ENCODE data around the gene RASD2. TPM values are rescaled to one million over a fixed set of nuclear protein-coding genes. Genes with fewer than 3 reads are reported as not detected.
"Not testable (repeated sequence)": the region's sequence is repeated elsewhere in the genome, so short reads cannot be mapped to it uniquely, and the experiment has no call there.

Gene RASD2
- total RNA-seq, 3 donors from 2014 or later = 0.08 to 0.14 (median 0.13) TPM

- H3K4me3 Mint-ChIP-seq = no peak overlapping the region
- DNase-seq (no peak), ATAC-seq (no peak)
- no peaks in the 10 kb centered on the region for H3K36me3 Mint-ChIP-seq (ENCODE audit: insufficient read depth)
- H3K27me3 Mint-ChIP-seq (ENCODE audit: low read depth) = peaks cover 16% of the 10 kb centered on the region
- H3K4me1 Mint-ChIP-seq (ENCODE audit: low read depth) = no peaks in the 10 kb centered on the region
- H3K9me3 Mint-ChIP-seq = no peaks in the 10 kb centered on the region
These were observed 30.1 kb upstream of the RASD2 start for GRCh38 chr22:35510481-35510934.

GRCh38 chr22:35510951-35511350 is 29.7 kb upstream of the RASD2 start:
- no peaks in the 10 kb centered on the region for H3K4me1 Mint-ChIP-seq (ENCODE audit: low read depth)
- H3K9me3 Mint-ChIP-seq = no peaks in the 10 kb centered on the region
- H3K36me3 Mint-ChIP-seq (ENCODE audit: insufficient read depth) = no peaks in the 10 kb centered on the region
- peaks cover 16% of the 10 kb centered on the region for H3K27me3 Mint-ChIP-seq (ENCODE audit: low read depth)
- ATAC-seq (no peak), DNase-seq (no peak)
- no peak overlapping the region for H3K4me3 Mint-ChIP-seq

- H3K4me3 Mint-ChIP-seq = no peak overlapping the region
- DNase-seq (no peak), ATAC-seq (no peak)
- H3K9me3 Mint-ChIP-seq = no peaks in the 10 kb centered on the region
- peaks cover 27% of the 10 kb centered on the region for H3K27me3 Mint-ChIP-seq (ENCODE audit: low read depth)
- H3K4me1 Mint-ChIP-seq (ENCODE audit: low read depth) = no peaks in the 10 kb centered on the region
- H3K36me3 Mint-ChIP-seq (ENCODE audit: insufficient read depth) = no peaks in the 10 kb centered on the region
These were observed 26.3 kb upstream of the RASD2 start for GRCh38 chr22:35514366-35514765.

- H3K9me3 Mint-ChIP-seq; DNase-seq; ATAC-seq; H3K4me1 Mint-ChIP-seq (ENCODE audit: low read depth); H3K36me3 Mint-ChIP-seq (ENCODE audit: insufficient read depth); H3K4me3 Mint-ChIP-seq: not testable (repeated sequence)
- H3K27me3 Mint-ChIP-seq (ENCODE audit: low read depth) = peaks cover 27% of the 10 kb centered on the region
These were observed 24.7 kb upstream of the RASD2 start for GRCh38 chr22:35515952-35516351.

- DNase-seq (no peak), ATAC-seq (no peak)
- Mint-ChIP-seq H3K4me3 (no peak overlapping the region), H3K4me1 (ENCODE audit: low read depth) (no peaks in the 10 kb centered on the region), H3K27me3 (ENCODE audit: low read depth) (peaks cover 27% of the 10 kb centered on the region), H3K36me3 (ENCODE audit: insufficient read depth) (no peaks in the 10 kb centered on the region), H3K9me3 (no peaks in the 10 kb centered on the region)
These were observed 23.9 kb upstream of the RASD2 start for GRCh38 chr22:35516723-35517122.

- DNase-seq (no peak), ATAC-seq (no peak)
- Mint-ChIP-seq H3K36me3 (ENCODE audit: insufficient read depth) (no peaks in the 10 kb centered on the region), H3K4me3 (no peak overlapping the region), H3K27me3 (ENCODE audit: low read depth) (peaks cover 31% of the 10 kb centered on the region), H3K9me3 (no peaks in the 10 kb centered on the region), H3K4me1 (ENCODE audit: low read depth) (no peaks in the 10 kb centered on the region)
These were observed 23.4 kb upstream of the RASD2 start for GRCh38 chr22:35517207-35517606.

- no peak for DNase-seq
- H3K9me3 Mint-ChIP-seq = no peaks in the 10 kb centered on the region
These were observed 22.7 kb upstream of the RASD2 start for GRCh38 chr22:35517769-35518530.

GRCh38 chr22:35518811-35519210 is 21.8 kb upstream of the RASD2 start:
- no peaks in the 10 kb centered on the region for H3K36me3 Mint-ChIP-seq (ENCODE audit: insufficient read depth)
- peaks cover 34% of the 10 kb centered on the region for H3K27me3 Mint-ChIP-seq (ENCODE audit: low read depth)
- DNase-seq = no peak
- H3K9me3 Mint-ChIP-seq = no peaks in the 10 kb centered on the region
- H3K4me1 Mint-ChIP-seq (ENCODE audit: low read depth) = no peaks in the 10 kb centered on the region
- no peak for ATAC-seq
- H3K4me3 Mint-ChIP-seq = no peak overlapping the region

More at GRCh38 chr22:35517769-35518530, 22.7 kb upstream of the RASD2 start:
- Mint-ChIP-seq H3K4me1 (ENCODE audit: low read depth) (no peaks in the 10 kb centered on the region), H3K36me3 (ENCODE audit: insufficient read depth) (no peaks in the 10 kb centered on the region), H3K27me3 (ENCODE audit: low read depth) (peaks cover 32% of the 10 kb centered on the region), H3K4me3 (no peak overlapping the region)
- ATAC-seq = no peak

GRCh38 chr22:35519306-35520000 is 21.2 kb upstream of the RASD2 start:
- H3K27me3 Mint-ChIP-seq (ENCODE audit: low read depth) = peaks cover 35% of the 10 kb centered on the region
- DNase-seq (no peak), ATAC-seq (no peak)
- H3K9me3 Mint-ChIP-seq = no peaks in the 10 kb centered on the region
- no peaks in the 10 kb centered on the region for H3K4me1 Mint-ChIP-seq (ENCODE audit: low read depth)
- no peak overlapping the region for H3K4me3 Mint-ChIP-seq
- H3K36me3 Mint-ChIP-seq (ENCODE audit: insufficient read depth) = no peaks in the 10 kb centered on the region

GRCh38 chr22:35521358-35522224 is 19.0 kb upstream of the RASD2 start:
- Mint-ChIP-seq H3K4me1 (ENCODE audit: low read depth) (no peaks in the 10 kb centered on the region), H3K4me3 (no peak overlapping the region), H3K36me3 (ENCODE audit: insufficient read depth) (no peaks in the 10 kb centered on the region), H3K27me3 (ENCODE audit: low read depth) (peaks cover 34% of the 10 kb centered on the region), H3K9me3 (no peaks in the 10 kb centered on the region)
- ATAC-seq (no peak), DNase-seq (no peak)

GRCh38 chr22:35522225-35523149 is 18.1 kb upstream of the RASD2 start:
- Mint-ChIP-seq H3K9me3 (no peaks in the 10 kb centered on the region), H3K4me3 (no peak overlapping the region), H3K36me3 (ENCODE audit: insufficient read depth) (no peaks in the 10 kb centered on the region), H3K4me1 (ENCODE audit: low read depth) (no peaks in the 10 kb centered on the region), H3K27me3 (ENCODE audit: low read depth) (peaks cover 31% of the 10 kb centered on the region)
- DNase-seq (no peak), ATAC-seq (no peak)

GRCh38 chr22:35523167-35523947 is 17.3 kb upstream of the RASD2 start:
- peaks cover 23% of the 10 kb centered on the region for H3K27me3 Mint-ChIP-seq (ENCODE audit: low read depth)
- no peaks in the 10 kb centered on the region for H3K36me3 Mint-ChIP-seq (ENCODE audit: insufficient read depth)
- no peaks in the 10 kb centered on the region for H3K4me1 Mint-ChIP-seq (ENCODE audit: low read depth)
- no peak for DNase-seq
- no peak overlapping the region for H3K4me3 Mint-ChIP-seq
- no peaks in the 10 kb centered on the region for H3K9me3 Mint-ChIP-seq
- no peak for ATAC-seq
